HG03460 (cell line): ENCODE results near the gene DGKB.

ENCODE experiments used
- ATAC-seq: cut with Tn5 transposase; IDR thresholded peaks from one replicate; pipeline ENCODE4 v1.9.1; 2021; ENCODE audit not compliant: unreplicated experiment

Gene DGKB

GRCh38 chr7:14691034-14691433, 211.5 kb downstream of the DGKB start:
- peak; percentile 51 for ATAC-seq

- ATAC-seq: no peak
Observed at GRCh38 chr7:14690486-14690885, 212.1 kb downstream of the DGKB start.

- ATAC-seq: no peak
Observed at GRCh38 chr7:14690075-14690474, 212.5 kb downstream of the DGKB start.

GRCh38 chr7:14688208-14688607, 214.3 kb downstream of the DGKB start:
- no peak for ATAC-seq

DNA sequence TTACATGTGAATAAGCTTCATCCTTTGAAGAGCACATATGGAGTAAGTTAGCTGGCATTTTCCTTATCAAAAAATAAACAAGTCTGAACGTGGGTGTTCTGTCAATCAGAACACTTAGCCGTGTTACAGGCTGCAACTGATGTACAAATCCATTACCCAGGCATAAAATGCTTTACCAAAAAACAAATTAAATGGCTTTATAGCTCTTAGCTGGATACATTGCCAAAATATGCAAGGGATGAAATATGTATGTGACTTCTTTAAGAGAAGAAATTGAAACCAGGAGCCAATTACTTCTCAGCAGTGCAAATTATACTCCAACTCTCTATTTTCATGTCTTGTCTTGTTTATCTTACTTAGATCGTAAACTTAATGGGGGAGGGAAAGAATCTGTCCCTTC, 214.8 kb downstream of the DGKB start:
- no peak for ATAC-seq

- ATAC-seq: no peak
Observed at GRCh38 chr7:14687241-14687640, 215.3 kb downstream of the DGKB start.

GRCh38 chr7:14685167-14685566, 217.4 kb downstream of the DGKB start:
- ATAC-seq: no peak

- no peak for ATAC-seq
Observed at GRCh38 chr7:14682910-14683465, 219.6 kb downstream of the DGKB start.

DNA sequence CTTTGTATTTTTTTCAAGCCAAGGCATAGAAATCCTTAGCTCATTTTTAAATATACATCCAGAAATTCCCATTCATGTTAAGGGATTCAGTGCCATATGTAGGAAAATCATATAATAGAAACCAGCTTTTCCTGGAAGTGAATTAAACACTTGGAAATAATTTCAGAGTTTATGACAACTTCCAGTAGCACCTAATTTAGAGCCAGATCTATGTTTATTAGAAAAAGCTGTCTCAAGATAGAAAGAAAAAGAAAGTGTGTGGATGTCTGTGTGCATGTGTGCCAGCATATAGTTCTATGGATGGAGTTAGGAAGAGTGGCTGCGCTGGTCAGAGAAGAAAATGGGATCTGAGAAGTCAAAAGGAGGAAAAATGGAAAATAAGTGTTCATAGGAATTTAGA, 225.7 kb downstream of the DGKB start:
- no peak for ATAC-seq

GRCh38 chr7:14673202-14673601, 229.3 kb downstream of the DGKB start:
- no peak for ATAC-seq

DNA sequence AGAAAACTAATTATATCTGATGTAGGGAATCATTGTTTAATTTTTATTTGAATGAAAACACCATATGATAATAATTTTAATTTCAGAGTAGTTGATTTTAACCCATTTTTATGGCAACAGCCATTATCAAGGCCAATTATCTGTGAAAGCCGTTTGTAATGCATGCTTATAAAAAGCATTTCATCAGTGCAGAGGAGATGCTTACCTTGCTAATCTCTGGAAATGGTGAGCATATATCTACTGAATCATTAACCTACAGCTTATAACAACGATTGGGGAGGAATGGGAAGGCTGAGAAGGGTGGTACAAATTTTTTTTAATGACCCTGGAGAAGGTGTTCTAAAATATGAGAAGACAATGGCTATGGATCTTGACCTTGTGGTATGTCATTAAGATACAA, 235.6 kb downstream of the DGKB start:
- ATAC-seq: no peak

GRCh38 chr7:14666304-14666703, 236.2 kb downstream of the DGKB start:
- no peak for ATAC-seq

- no peak for ATAC-seq
Observed at GRCh38 chr7:14639801-14640200, 262.8 kb downstream of the DGKB start.

DNA sequence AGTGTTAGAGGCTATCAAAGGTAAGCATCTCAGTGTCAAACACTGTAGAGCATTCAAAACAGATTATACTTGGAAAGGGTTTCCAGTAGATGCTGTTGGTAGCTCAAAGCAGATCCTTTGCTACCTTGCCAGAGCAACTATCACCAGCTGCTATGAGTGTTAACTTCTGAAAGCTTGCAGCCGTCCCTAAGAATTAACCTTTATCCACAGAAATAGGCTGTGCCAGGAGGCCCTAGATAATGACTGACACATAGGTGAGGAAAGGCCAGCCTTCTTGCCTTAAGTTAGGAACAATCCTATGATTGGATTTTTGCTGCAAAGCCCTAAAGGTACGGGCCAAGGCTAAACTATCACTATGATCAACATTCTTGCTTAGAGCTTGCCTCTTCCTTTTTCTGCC, 263.2 kb downstream of the DGKB start:
- no peak for ATAC-seq

DNA sequence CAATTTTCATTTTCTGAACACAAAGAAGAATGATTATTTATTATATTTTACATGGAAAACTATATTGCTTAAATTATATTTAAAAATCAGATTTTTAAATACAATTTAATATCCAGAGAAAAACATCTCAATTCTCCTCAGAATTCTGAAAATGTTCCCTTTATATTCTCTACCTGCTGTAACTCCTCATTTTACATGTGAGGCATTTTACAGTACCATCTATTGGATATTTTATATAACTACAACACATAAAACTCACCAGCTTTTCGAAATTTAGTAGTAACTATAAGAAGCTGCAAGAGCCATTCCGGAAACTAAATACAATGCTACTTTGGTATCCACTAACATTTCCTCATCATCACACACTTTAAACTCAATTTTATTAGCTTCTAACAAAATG, 264.6 kb downstream of the DGKB start:
- ATAC-seq: no peak

DNA sequence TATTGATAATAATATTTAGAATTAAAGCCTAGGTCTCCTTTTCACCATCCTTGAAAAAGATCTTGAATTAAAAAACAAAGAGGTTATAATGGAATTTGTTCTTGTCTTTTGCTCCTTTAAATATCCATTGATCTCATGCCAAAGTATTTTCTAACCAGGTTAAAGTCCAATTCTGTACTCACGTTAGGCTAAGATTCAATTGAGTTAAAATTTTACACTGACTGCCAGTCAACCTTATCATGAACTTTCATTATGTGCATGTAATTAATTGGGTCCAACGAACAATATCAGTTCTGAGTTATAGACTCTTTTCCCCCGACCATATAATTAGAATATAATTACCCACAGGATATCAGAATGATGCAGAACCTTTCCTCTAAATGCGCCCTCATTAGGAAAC, 266.6 kb downstream of the DGKB start:
- ATAC-seq: no peak

- ATAC-seq: no peak
Observed at GRCh38 chr7:14630048-14630447, 272.5 kb downstream of the DGKB start.

- no peak for ATAC-seq
Observed at GRCh38 chr7:14628516-14628915, 274.0 kb downstream of the DGKB start.

- no peak for ATAC-seq
Observed at GRCh38 chr7:14626076-14626475, 276.5 kb downstream of the DGKB start.

- no peak for ATAC-seq
Observed at GRCh38 chr7:14622559-14622958, 280.0 kb downstream of the DGKB start.

DNA sequence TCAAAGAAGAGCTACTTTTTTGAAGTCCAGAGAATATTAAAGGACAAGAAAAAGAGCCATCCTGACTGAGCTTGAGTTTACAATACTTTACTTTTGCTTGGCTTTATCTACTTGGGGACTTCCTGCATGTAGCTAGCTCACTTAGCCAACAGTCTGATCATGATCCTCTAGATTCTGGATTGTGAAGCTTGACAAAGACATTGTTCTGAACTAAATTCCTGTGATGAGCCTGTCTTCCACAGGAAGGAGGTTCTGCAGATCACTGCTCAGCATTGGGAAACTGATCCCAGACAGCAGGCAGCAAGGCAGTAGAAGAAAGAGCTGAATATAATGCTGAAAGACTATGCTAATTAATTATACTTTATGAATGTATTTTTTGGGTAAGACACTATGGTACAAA, 296.4 kb downstream of the DGKB start:
- ATAC-seq: no peak

GRCh38 chr7:14604606-14605005, 297.9 kb downstream of the DGKB start:
- no peak for ATAC-seq

DNA sequence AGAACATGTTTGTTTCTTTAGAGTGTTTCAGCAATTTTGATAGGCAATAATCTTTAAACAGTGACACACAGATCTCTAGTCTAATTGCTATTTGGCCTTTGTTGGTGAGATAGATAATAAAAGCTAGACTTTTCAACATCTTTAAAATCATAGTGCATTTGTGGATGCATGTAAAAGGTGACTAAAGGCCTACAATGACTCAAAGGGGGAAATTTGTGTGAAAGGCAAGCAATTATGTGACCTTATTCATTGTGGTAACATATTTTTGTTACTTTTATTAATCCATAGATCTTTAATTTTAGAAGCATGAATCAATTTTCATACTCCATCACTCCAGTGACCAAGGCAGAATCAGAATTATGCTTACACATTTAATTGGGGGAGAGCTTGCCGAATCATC, 299.7 kb downstream of the DGKB start:
- no peak for ATAC-seq
